HepG2 (cell line): Measurements from ENCODE around the gene AUP1. TPM values are rescaled to one million over a fixed set of nuclear protein-coding genes. Genes with fewer than 3 reads are reported as not detected.
A peak's percentile ranks its signal among the peaks of the same experiment; 100 is the strongest.

ENCODE experiments used
- ATAC-seq: fragments of 200-7000 bp; cut with Tn5 transposase; 3 replicates; pipeline ENCODE4 v1.9.1; 2020; ENCODE audit warnings: mild to moderate bottlenecking, moderate library complexity
- BruUV-seq: library from RNA; stranded (reverse); fragments of 400-500 nt; replicated peaks from 2 replicates; lab custom pipeline; 2021; lab: Mats Ljungman, UMichigan
- CTCF ChIA-PET: fragments of 300-600 bp; formaldehyde crosslinking; extraction: SDS; loops from one replicate; lab custom pipeline; 2021; ENCODE audit warnings: low total read pairs, inconsistent platforms, low intra/inter-chr PET ratio; lab: Yijun Ruan, JAX
- POLR2A ChIA-PET: fragments of 350-600 bp; sonication (Branson Sonifier 250); formaldehyde crosslinking; loops from one replicate; lab custom pipeline; 2020; ENCODE audit warnings: antibody characterized with exemption, inconsistent platforms; lab: Yijun Ruan, JAX
- DNase-seq: peaks from one replicate; pipeline ENCODE4 v3.0.0-alpha.2; 2015; ENCODE audit warnings: low spot score
- FAIRE-seq: peaks from 3 replicates; lab custom pipeline; 2011; peaks lifted over from hg19 to GRCh38; lab: Jason Lieb, UNC
- H2AFZ ChIP-seq: one replicate; pipeline ENCODE4 v1.6.1; 2011; ENCODE audit warnings: low read length, inconsistent platforms
- H3K27ac ChIP-seq: fragments of 300-600 bp; 3 replicates; pipeline ENCODE4 v1.8.0; 2011; ENCODE audit warnings: mixed run types, mild to moderate bottlenecking, mixed read lengths, low read length, inconsistent platforms; ENCODE audit not compliant: insufficient read depth; ENCODE audit errors: extremely low read length
- H3K27me3 ChIP-seq, 2 experiments: fragments of 200-600 bp in 1 of 2; 2 replicates in 1 of 2; 3 replicates in 1 of 2; pipeline versions ENCODE4 v1.6.0 to v1.8.0; 2011; ENCODE audit warnings: low read length in 2 of 2, mild to moderate bottlenecking in 2 of 2, moderate library complexity in 2 of 2, inconsistent platforms in 1 of 2; ENCODE audit not compliant: insufficient read depth in 2 of 2, control insufficient read depth in 1 of 2
- H3K36me3 ChIP-seq, 2 experiments: fragments of 200-600 bp in 1 of 2; replicated peaks in 1 of 2; 2 replicates in 1 of 2; 3 replicates in 1 of 2; pipeline versions ENCODE4 v1.5.1 to v1.8.0; 2011; ENCODE audit warnings: low read length in 2 of 2, inconsistent platforms in 1 of 2; ENCODE audit not compliant: insufficient read depth in 2 of 2, control insufficient read depth in 1 of 2
- H3K4me1 ChIP-seq: 2 replicates; pipeline ENCODE4 v1.5.1; 2012; ENCODE audit warnings: low read length, inconsistent platforms; ENCODE audit not compliant: insufficient read depth
- H3K4me2 ChIP-seq: 2 replicates; pipeline ENCODE4 v1.6.0; 2011; ENCODE audit warnings: low read depth, low read length, inconsistent platforms
- H3K4me3 ChIP-seq, 3 experiments: fragments of 200-600 bp in 1 of 3; sonication (generic), shearing (Covaris generic) in 1 of 3; replicated peaks in 1 of 3; 2 replicates each; pipeline ENCODE4 v1.5.1; 2011 to 2016; ENCODE audit warnings: low read length in 3 of 3, inconsistent platforms in 2 of 3, low read depth in 2 of 3, mild to moderate bottlenecking in 2 of 3, control low read depth in 1 of 3, mixed read lengths in 1 of 3; ENCODE audit not compliant: insufficient read depth in 1 of 3
- H3K79me2 ChIP-seq: one replicate; pipeline ENCODE4 v1.6.1; 2011; ENCODE audit warnings: low read length, inconsistent platforms; ENCODE audit not compliant: insufficient read depth
- H3K9ac ChIP-seq: 2 replicates; pipeline ENCODE4 v1.6.0; 2011; ENCODE audit warnings: mild to moderate bottlenecking, low read depth, low read length, inconsistent platforms; ENCODE audit not compliant: insufficient read depth
- H3K9me3 ChIP-seq: 2 replicates; pipeline ENCODE4 v1.5.1; 2012; ENCODE audit warnings: mild to moderate bottlenecking, low read length
- H4K20me1 ChIP-seq: 2 replicates; pipeline ENCODE4 v1.6.0; 2011; ENCODE audit warnings: inconsistent platforms, mild to moderate bottlenecking, low read length, moderate library complexity; ENCODE audit not compliant: insufficient read depth
- AHDC1 ChIP-seq: sonication (generic); formaldehyde crosslinking; IDR thresholded peaks from 2 replicates; pipeline ENCODE4 v1.5.1; 2020; ENCODE audit warnings: mild to moderate bottlenecking, missing genetic modification reagents, borderline replicate concordance
- FOXO1 ChIP-seq: sonication (generic); formaldehyde crosslinking; IDR thresholded peaks from 2 replicates; pipeline ENCODE4 v1.4.0; 2020; ENCODE audit warnings: missing genetic modification reagents
- MAZ ChIP-seq, 2 experiments: sonication (generic) in 1 of 2; formaldehyde crosslinking in 1 of 2; IDR thresholded peaks; 2 replicates each; pipeline versions ENCODE4 v1.5.0 to v1.6.1; 2012 to 2020; ENCODE audit warnings: low read depth in 2 of 2, mild to moderate bottlenecking in 2 of 2, borderline replicate concordance in 1 of 2, improper control_type of control experiment in 1 of 2, low read length in 1 of 2, missing genetic modification reagents in 1 of 2, moderate library complexity in 1 of 2
- NFYC ChIP-seq: IDR thresholded peaks from 2 replicates; pipeline ENCODE4 v1.6.1; 2016; ENCODE audit warnings: missing genetic modification reagents, missing compliant biosample characterization
- PHF20 ChIP-seq: sonication (generic); formaldehyde crosslinking; IDR thresholded peaks from 2 replicates; pipeline ENCODE4 v1.5.0; 2020; ENCODE audit warnings: mild to moderate bottlenecking, missing genetic modification reagents
- RAD51 ChIP-seq: fragments of 450-650 bp; IDR thresholded peaks from 2 replicates; pipeline ENCODE4 v1.6.1; 2016; ENCODE audit warnings: borderline replicate concordance
- SETDB1 ChIP-seq: sonication (generic); formaldehyde crosslinking; IDR thresholded peaks from 2 replicates; pipeline ENCODE4 v1.5.1; 2020; ENCODE audit warnings: missing genetic modification reagents, mild to moderate bottlenecking, borderline replicate concordance
- SP4 ChIP-seq: sonication (generic); formaldehyde crosslinking; IDR thresholded peaks from 2 replicates; pipeline ENCODE4 v1.8.1; 2023; ENCODE audit warnings: mild to moderate bottlenecking, missing genetic modification reagents
- TEAD3 ChIP-seq: optimal IDR thresholded peaks from 2 replicates; pipeline ENCODE3; 2016; ENCODE audit warnings: borderline replicate concordance
- TEF ChIP-seq: sonication (generic); formaldehyde crosslinking; IDR thresholded peaks from 2 replicates; pipeline ENCODE4 v1.5.0; 2020; ENCODE audit warnings: missing genetic modification reagents
- THAP7 ChIP-seq: sonication (generic); formaldehyde crosslinking; IDR thresholded peaks from 2 replicates; pipeline ENCODE4 v1.8.1; 2023; ENCODE audit warnings: mild to moderate bottlenecking, missing genetic modification reagents
- ZBTB3 ChIP-seq: sonication (generic); formaldehyde crosslinking; IDR thresholded peaks from 2 replicates; pipeline ENCODE4 v1.4.0; 2020; ENCODE audit warnings: low read depth, mild to moderate bottlenecking, moderate library complexity, missing genetic modification reagents, borderline replicate concordance
- ZNF101 ChIP-seq: sonication (generic); formaldehyde crosslinking; IDR thresholded peaks from 2 replicates; pipeline ENCODE4 v1.4.0; 2020; ENCODE audit warnings: mild to moderate bottlenecking, low read depth, missing genetic modification reagents, borderline replicate concordance
- ZNF317 ChIP-seq: sonication (generic); formaldehyde crosslinking; IDR thresholded peaks from 2 replicates; pipeline ENCODE4 v1.5.0; 2020; ENCODE audit warnings: mild to moderate bottlenecking, missing genetic modification reagents
- ZNF441 ChIP-seq: sonication (generic); formaldehyde crosslinking; IDR thresholded peaks from 2 replicates; pipeline ENCODE4 v1.7.0; 2021; ENCODE audit warnings: missing genetic modification reagents, borderline replicate concordance
- ZNF530 ChIP-seq: sonication (generic); formaldehyde crosslinking; IDR thresholded peaks from 2 replicates; pipeline ENCODE4 v1.5.0; 2020; ENCODE audit warnings: low read depth, mild to moderate bottlenecking, missing genetic modification reagents
- ZNF777 ChIP-seq: sonication (generic); formaldehyde crosslinking; IDR thresholded peaks from 2 replicates; pipeline ENCODE4 v1.4.0; 2020; ENCODE audit warnings: missing genetic modification reagents
- WGBS: methylation state at CpG from one replicate; pipeline ENCODE4 v1.1.6; 2017; ENCODE audit warnings: low lambda C conversion rate; 5-methylcytosine and 5-hydroxymethylcytosine counted together
- in situ Hi-C: cut with HindIII; loops from 2 replicates; pipeline ENCODE4 v1.10.0; 2017; ENCODE audit warnings: low pct_unique_long_range_greater_than_20kb; ENCODE audit not compliant: extremely low pct_ligation_motif_present
- intact Hi-C: fragments of 100-400 bp; cut with micrococcal nuclease; formaldehyde crosslinking; loops from one replicate; pipeline ENCODE4 v1.10.0; 2022; ENCODE audit not compliant: unreplicated experiment
- polyA plus RNA-seq, 8 experiments: library from polyadenylated mRNA; depleted of rRNA in 3 of 8; stranded (reverse) in 7 of 8; unstranded in 1 of 8; fragments of >200 nt; fragmentation: Illumina TruSeq in 4 of 8; extraction: Trizol in 4 of 8; gene quantifications; 2 replicates each; pipeline versions ENCODE4 v1.2.1 to v1.2.3, GENCODE V29; 2011 to 2016; ENCODE audit warnings: low read depth in 4 of 8, missing spikeins in 1 of 8, mixed read lengths in 1 of 8; ENCODE audit not compliant: insufficient read depth in 1 of 8
- total RNA-seq, 5 experiments: library from RNA; depleted of rRNA; stranded (reverse); fragments of >200 nt; fragmentation: Illumina TruSeq; extraction: Trizol; gene quantifications; 2 replicates each; pipeline ENCODE4 v1.2.3, GENCODE V29; 2016; ENCODE audit warnings: low read depth in 1 of 5

The AUP1 gene
- total and polyA plus RNA-seq, 2 of the 13 experiments (the other 11 are each of a cell fraction or from before 2014, with no cell fraction given), result 174 to 267 TPM

- peaks cover 7 to 12% of the 10 kb centered on the region in 2 experiments; a peak in 3 of 5 replicates for H3K36me3 ChIP-seq
- H3K4me1 ChIP-seq, result peaks cover 17% of the 10 kb centered on the region
- in situ Hi-C loops, result no loop called here
- no peak overlapping the region for H3K9ac ChIP-seq
- 63% methylated on average over 10 of the region's 10 CpGs for WGBS
- H3K4me3 ChIP-seq, result no peak overlapping the region
- intact Hi-C loops, result no loop called here
- DNase-seq (no peak), ATAC-seq (peak; percentile 10), FAIRE-seq (no peak)
- no peaks in the 10 kb centered on the region for H4K20me1 ChIP-seq
- no peak overlapping the region for H3K27ac ChIP-seq
- H3K27me3 ChIP-seq, result peaks cover 4 to 33% of the 10 kb centered on the region in 2 experiments; a peak in 3 of 5 replicates
- no peak overlapping the region for H3K4me2 ChIP-seq
- no peaks in the 10 kb centered on the region for H3K9me3 ChIP-seq
- no TSS peak for BruUV-seq
- H2AFZ ChIP-seq, result no peak overlapping the region
- CTCF ChIA-PET, result no interaction called here
- H3K79me2 ChIP-seq, result peaks cover 5% of the 10 kb centered on the region
- POLR2A ChIA-PET, result no interaction called here
- no peak for TF ChIP-seq ZNF441 (CRISPR knock-in tag)
- no peak for TF ChIP-seq AHDC1 (CRISPR knock-in tag)
- no peak for TF ChIP-seq ZBTB3 (CRISPR knock-in tag)
- TF ChIP-seq MAZ (IDR thresholded peaks at IDR 0.05; ENCODE audit: borderline replicate concordance, low read depth, low read length), result no peak
- TF ChIP-seq MAZ (CRISPR knock-in tag; IDR thresholded peaks at IDR 0.05; ENCODE audit: low read depth), result no peak
- no peak for TF ChIP-seq PHF20 (CRISPR knock-in tag)
- TF ChIP-seq SETDB1 (CRISPR knock-in tag), result no peak
- TF ChIP-seq NFYC (CRISPR knock-in tag), result no peak
- TF ChIP-seq SP4 (CRISPR knock-in tag), result no peak
- no peak for TF ChIP-seq ZNF101 (CRISPR knock-in tag)
- no peak for TF ChIP-seq ZNF777
- TF ChIP-seq ZNF317 (CRISPR knock-in tag), result no peak
- no peak for TF ChIP-seq FOXO1 (CRISPR knock-in tag)
- TF ChIP-seq THAP7 (CRISPR knock-in tag), result no peak
- TF ChIP-seq TEAD3 (CRISPR knock-in tag), result no peak
- no peak for TF ChIP-seq RAD51
- TF ChIP-seq TEF (CRISPR knock-in tag), result no peak
- no peak for TF ChIP-seq ZNF530 (CRISPR knock-in tag)
These were observed 6.0 kb upstream of the AUP1 start for GRCh38 chr2:74535440-74535965.
